NCI-H2029 (cell line): ENCODE data around the gene COBLL1.

ENCODE experiments used
- DNase-seq: peaks from one replicate; lab custom pipeline; 2025; lab: John Stamatoyannopoulos, UW

The COBLL1 gene

DNA sequence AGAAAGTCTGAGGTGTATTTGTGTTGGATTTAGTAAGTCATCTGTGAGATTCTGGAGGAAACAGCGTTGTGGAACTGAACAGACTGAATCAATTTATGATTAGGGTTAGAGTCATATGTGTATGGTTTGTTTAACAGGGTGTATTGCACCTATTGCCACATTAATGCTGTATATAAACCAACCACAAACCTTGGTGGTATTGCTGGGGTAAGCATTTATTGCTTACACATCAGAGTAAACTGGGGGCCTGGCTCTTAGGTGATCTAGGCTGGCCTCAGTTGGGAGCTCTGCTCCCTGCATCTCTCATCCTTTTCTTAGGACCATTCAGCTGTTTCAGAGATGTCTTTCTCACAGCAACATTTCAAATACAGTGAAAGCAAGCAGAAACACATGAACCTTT is 160.6 kb downstream of the COBLL1 start:
- DNase-seq = no peak

DNA sequence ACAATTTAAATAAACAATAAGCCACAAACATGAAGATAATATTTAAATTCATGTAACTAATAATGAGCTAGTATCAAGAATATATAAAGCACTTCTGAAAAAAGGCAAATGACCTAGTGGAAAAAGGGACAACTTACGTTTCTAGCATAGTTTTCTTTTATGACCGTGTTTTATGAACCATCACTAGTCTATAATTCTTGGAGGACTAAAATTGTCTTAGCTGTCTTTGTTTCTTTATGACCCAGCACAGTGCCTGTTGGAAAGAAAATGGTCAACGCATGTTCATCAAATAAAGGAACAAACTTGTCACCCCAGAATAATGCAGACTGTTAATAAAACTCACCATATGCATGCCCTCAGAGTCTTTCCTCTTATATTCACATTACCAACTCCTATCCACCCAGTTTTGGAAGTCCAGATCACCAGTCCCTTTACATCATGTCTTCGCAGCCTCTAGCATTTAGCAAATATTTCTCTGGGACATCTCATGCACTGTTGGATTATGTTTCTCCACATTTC is 162.9 kb downstream of the COBLL1 start:
- DNase-seq = no peak

DNA sequence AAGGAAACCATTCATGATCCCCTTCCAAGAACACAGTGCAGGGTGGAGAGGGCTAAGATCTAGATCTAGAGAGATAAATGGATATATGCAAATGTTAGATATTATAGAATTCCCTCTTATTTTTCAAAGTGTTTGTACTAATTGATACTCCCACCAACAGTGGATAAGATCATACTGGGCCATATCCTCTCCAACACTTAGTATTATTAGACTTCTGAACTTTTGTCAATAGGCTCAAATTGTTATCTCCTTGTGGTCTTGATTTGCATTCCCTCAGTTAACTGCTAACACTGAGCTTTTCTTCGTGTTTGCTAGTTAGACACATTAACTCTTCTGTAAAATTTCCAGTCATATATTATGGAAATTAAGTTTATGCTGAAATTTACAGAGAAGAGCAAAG is 163.9 kb downstream of the COBLL1 start:
- DNase-seq = no peak

DNA sequence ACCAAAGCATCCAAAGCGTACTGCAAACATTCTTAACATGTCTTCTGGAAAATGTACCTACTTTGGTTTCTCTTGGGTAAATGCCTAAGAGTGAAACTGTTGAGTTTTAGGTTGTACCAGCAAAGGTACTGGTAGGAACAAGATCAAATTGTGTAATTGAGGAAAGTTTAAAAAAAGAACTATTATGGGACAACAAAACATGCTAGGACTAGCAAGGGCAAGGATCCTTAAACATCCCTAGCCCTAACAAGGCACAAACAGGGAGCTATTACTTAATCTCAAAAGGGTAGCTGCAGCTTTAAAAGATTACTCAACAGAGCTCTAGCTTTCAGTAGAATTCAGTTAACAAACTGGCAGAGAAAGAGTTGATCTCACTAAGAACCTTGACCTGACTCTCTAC is 164.4 kb downstream of the COBLL1 start:
- DNase-seq = no peak

DNA sequence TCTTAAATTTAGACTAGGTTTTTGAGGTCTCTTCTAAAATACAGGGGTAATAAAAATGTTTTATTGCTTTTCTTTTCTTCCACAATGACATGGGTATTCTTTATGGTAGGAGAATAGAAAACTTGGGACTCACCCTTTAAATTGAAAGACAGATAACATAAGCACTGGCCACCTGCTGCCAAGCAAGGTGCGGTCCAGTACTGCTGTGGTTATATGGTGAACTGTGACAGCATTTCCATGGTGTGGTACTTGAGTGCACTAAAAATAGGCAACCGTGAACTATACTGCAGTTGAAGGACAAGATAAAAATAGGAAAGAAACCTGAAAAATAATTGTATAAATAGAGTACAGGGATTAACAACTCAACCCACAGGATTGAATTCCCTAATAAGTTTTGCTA is 165.9 kb downstream of the COBLL1 start:
- DNase-seq = no peak

DNA sequence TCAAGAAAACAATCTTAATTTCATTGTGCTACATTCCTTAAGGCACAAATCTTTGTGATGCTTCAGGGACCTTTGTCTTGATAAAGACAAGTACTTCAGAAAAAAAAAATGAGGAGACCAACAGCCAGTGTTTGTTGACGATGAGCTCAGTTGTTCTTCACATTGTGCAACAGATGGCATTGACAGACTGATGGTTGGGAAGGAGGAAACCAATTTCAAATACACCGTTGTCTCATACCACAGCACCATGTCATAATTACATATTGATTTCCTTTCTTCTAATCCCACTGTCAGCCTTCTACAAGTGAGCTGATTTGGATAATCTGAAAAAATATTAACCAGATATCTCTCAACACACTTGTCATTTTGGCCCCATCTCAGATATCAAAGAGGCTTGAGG is 166.6 kb downstream of the COBLL1 start:
- DNase-seq = no peak

DNA sequence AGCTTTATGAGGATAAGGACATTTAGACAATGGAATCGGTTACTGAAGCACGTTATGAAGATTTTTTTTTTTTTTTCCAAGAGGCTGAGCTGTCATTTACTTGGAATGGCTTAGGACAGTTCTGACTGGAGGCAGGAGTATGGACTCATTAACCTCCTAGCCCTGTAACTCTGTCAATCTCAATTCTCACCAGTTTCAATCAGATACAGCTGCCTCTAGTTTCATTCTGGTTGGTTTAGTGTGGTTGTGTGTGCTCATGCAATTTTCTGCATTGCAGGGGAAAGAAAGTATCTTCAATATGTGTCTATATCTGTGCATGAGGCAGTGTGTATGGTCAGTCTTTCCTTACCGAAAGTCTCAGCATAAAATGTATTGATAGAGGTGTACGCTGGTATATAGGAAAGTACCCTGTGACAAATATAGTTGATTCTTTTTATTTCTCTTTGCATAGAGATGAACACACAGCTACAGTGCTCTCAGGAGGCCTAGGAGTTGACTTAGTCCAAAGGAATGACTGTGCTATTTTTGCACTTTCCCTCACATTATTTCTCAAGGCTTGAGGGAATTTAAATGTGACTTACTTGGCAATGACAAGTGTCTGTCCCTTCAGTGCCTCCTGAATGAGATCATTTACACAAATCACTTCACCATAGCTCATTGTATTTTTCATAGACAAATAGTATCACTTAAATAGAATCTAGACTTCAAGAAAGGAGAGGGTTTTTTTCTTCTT is 169.8 kb downstream of the COBLL1 start:
- no peak for DNase-seq

DNA sequence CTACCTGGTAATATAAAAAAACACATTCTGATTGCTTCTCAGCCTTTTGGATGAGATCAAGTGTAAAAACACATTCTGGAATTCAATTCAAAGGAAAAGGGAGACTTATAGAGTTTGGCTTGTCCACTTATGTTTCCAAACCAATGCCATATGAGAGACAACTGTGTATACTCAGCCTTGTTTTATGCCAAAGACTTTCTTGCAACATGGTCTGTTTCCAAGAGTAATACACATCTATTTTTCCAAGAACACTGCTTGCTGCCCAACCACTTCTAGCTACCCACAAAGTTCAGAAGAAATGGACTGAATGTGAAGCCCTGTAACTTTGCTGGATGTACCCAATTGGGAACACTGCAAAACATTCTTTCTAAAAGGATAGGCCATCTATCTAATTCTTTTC is 172.3 kb downstream of the COBLL1 start:
- DNase-seq = no peak

DNA sequence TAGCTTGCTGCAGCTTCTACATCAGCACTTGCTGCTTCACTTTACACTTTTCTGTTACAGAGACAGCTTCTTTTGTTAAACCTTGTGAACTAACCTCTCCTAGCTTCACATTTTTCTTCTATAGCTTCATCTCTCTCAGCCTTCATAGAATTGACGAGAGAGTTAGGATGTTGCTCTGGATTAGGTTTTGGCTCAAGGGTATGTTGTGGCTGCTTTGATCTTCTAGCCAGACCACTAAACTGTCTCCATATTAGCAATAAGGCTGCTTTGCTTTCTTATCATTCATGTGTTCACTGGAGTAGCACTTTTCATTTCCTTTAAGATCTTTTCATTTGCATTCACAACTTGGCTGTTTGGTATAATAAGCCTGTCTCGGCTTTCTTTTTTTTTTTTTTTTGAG is 174.1 kb downstream of the COBLL1 start:
- DNase-seq = no peak

DNA sequence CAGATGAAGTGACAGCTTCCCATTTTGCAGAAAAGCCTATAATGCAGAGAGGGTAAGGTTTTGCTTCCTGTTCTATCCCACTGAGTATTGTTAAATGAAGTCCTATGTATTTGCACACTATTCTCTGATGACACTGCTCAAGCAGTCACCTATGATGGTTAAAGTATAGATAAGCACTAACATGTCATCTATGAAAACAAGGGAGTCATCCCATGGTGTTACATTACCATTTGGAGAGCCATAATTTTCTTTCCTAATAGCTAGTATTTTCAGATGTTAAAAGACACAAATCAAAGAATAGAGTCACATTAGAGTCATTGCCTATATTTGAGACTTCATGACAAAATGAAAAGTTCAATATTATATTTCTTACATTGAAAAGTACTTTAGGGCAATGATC is 177.6 kb downstream of the COBLL1 start:
- no peak for DNase-seq

DNA sequence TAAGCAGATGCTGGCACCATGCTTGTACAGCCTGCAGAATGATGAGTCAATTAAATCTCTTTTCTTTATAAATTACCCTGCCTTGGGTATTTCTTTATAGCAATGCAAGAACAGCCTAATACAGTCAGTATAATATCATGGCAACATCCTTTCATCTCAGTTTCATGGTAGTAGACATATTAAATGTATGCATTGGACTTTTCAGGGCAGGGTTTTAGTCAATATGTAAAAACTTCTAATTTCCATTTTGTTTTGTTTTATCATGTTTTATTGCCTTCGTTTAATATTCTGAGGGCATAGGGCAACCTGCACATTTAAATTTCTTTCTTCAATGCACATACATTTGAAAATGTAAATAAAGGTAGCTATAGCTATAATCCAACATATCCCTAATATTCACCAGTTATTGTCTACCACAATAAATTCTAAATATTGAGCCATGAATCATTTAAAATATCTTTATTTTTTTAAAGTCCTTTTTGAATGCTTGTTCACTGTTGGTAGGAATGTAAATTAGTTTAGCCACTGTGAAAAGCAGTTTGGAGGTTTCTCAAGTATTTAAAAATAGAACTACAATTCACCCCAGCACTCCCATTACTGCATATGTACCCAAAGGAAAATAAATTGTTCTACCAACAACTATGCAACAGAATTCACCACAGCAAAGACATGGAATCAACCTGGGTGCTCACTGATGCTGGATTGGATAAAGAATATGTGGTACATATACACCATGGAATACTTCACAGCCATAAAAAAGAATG is 178.6 kb downstream of the COBLL1 start:
- no peak for DNase-seq

DNA sequence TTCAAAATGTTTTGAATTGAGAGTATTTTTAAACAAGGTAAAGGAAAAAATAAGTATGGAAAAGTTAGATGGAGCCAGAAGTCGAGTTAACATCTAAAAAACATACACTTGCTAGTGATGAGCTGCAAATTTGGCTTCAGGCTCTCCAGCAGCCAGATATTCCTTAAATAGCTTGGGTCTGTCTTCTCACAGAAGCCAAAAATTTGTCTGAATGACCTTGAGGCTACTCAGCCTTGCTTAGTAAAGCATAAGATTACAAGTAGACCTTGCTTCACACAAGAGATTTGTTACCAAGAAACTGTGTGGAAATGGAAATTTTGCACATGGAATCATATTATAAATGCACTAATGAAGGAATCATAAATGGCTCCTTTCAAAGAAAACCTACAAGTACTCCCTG is 179.6 kb downstream of the COBLL1 start:
- DNase-seq = no peak

DNA sequence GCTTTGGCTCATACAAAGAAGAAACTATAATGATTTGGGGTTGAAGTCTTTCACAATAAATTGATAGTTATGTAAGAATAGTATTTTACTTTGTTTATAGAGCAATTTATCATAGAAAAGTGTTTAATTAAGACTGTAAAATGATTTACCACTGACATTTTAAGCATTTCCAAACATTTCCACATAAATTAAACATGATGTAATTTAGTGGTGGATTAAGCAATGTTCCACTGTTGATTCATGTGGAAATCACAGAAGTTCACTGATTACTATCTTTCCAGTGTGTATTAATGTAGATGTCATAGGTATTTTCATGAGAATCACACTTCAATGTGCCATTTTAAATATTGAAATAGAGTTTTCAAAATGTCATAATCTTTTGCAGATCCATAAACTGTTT is 180.3 kb downstream of the COBLL1 start:
- no peak for DNase-seq

DNA sequence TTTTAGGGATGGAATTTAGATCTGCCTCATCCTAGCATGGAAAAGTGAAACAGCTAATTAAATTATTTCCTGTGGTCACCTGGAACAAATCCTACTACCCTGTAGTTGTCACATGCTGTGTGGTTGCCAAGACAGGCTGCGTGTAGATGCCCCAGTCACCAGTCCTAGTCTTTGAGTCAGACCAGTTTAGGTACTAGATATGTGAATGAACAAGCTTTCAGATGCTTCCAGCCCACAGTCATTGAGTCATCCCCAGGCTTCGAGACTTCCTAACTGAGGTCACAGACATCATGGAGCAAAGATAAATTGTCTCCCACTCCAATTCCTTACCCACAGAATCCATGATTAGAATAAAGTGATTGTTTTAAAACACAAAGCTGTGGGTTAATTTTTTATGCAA is 184.5 kb downstream of the COBLL1 start:
- no peak for DNase-seq

DNA sequence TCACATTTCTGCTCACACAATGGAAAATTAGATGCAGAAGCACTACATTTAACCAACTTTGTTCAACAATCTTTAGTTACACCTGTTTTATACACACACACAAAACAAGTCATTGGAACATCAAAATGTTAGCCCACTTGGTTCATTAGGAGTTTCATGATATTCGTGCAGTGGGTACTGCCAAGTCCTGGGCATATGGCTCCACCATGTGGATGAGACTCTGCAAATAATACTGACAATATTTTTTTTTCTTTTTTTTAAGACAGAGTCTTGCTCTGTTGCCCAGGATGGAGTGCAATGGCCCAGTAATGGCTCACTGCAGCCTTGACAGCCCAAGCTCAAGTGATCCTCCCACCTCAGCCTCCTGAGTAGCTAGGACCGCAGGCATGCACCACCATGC is 185.9 kb downstream of the COBLL1 start:
- DNase-seq = no peak

DNA sequence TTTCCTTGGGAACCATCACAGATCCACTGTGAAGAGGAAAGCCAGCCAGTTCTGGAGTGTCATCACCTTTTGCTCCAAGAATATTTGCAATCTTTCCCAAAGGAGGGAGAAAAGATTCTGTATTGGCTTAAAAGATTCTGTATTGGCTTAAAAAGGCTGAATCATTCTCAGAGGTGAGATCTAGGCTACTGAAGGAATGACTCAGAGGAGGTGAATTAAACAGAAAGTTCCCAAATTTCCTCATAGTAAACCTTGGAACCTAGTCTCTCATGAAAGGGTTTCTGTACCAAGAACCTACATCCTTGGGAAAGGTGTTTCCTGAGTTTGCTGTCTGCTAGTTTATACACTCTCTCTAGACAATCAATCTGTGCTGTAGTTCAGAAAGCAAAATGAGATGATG is 186.3 kb downstream of the COBLL1 start:
- no peak for DNase-seq

DNA sequence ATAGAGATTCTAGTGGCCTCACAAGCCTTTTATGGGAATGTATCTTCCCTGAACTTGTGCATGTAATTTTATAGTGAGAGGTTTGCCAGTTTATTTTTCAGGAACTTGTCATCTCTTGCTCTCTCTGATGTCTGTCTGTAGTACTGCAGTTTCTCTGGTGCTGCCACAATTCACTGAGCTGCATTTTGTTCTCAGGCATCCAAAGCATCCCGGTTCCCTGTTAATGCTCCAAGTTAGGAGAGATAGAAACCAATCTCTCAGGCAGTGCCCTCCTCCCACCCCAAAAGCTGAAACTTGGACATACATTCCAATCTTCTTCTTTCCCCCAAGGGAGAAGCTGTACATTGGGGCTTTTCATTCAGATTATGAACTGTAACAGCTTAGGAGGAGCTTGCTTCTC is 190.3 kb downstream of the COBLL1 start:
- no peak for DNase-seq

DNA sequence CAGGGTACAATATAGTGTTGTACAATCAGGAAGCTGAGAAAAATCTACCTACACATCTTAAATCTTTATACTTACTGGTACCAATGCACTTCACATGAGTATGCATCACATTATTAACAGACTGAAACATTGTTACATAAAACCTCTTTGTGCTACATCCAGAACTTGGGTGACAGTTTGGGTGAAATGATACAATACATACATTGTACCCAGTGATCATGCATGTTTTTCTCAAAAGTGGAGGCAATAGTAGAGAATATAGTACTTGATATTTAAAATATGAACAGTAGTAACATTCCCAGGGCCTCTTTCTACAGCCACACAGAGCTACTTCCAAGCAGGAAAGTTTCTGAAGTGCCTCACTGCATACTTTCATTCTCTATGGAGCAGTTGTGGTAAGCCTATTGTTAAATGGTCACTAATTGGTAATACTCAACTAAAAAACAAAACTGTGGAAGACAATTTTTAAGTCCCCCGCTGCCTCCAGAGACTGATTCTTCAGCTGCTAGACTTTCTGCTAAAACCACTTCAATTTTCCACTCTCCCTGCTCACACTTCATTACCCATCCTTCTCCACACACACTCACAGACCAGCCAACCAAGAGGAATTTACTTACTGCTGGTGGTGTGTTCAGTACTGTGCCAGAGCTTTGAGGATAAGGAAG is 197.5 kb downstream of the COBLL1 start:
- DNase-seq = no peak

DNA sequence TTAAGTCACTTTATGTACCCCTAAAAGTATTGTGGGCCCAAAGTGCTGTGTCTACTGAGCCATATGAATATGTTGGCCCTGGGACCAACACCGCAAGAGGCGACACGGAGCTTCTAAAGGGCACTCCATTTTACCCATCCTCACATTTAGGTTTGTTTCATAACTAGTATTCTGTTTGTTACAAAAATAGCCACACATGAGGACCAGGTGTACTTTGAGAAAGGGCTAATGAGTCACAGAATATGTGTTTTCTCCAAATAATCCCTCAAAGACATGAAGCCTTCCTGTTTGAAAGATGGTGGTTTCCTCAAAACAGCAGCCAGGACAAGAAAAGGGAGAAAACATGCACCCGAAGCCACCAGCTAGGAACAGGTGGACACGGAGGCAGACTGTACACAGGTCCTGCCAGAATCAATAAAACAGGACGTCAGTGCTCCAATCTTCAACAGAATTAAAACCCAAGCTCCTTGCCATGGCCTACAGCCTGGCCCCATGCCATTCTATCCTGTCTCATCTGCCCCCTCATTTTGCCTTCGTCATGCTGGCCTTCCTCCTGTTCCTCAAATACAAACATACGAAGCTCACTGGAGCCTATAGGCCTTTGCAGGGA is 198.6 kb downstream of the COBLL1 start:
- DNase-seq = no peak

DNA sequence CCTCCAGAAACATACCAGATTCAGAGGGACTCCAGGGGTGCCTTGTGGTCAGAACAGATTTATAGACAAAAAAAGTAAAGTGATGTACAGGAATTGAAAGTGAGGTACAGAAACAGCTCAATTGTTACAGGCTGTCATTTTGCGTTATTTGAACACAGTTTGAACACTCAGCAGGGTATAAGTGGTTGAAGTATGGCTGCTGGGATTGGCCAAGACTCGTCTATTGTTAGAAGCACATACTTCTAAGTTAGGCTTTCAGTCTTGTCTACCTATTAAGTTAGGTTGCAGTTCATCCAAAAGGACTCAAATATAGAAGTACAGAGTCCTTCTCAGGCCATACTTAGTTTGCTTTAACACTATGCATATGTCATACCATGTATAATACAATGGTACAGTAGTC is 199.4 kb downstream of the COBLL1 start:
- DNase-seq = no peak
